ENCODE measurements around the gene AUH.

The AUH gene

DNA sequence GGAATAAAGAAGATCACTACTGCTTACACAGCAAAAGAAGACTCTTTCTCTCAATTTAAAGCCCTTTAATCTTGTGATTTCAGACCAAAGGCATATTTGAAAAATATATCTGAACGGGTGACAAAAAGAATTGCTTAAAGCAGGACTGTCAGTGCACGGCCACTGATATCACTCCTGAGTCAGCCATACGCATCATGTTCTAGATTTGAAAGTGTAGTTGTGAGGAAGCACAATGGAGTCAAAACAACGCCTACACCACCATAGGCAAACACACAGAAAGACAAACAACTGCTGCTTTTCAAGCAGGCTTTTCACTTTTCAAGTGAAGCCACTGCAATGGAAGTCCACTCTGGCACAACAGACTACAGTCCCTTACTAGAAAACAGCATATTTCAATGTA lies 141.7 kb downstream of the AUH start:
- no peak for TF ChIP-seq CTCF (IDR thresholded peaks at IDR 0.05)
- Histone ChIP-seq H3K27me3 (no peaks in the 10 kb centered on the region), H3K9me3 (no peaks in the 10 kb centered on the region), H3K4me1 (ENCODE audit: control insufficient read depth in 1 of 2, insufficient read depth in 1 of 2, low read depth in 1 of 2, low read length in 1 of 2) (no peaks in the 10 kb centered on the region), H3K36me3 (no peaks in the 10 kb centered on the region), H3K27ac (no peak overlapping the region), H3K4me3 (ENCODE audit: low read depth in 1 of 2, low read length in 1 of 2) (no peak overlapping the region)

DNA sequence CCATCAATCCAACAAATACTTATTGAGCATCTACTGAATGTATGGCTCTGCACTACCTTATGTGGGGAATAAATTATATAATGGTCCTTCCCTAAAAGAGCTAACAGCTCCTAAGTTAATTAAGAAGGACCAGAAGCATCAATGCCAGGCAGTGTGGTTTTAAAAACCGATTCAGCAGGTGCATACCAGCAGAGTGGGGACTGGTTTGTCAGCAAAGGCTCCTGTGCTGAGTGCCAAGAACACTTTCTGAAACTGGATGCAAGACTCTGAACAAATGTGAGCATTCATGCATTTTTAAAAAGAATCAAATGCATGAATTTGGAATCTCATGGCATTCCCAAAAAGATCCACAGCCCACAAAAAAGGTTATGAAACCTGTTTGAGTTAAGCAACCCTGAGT lies 142.2 kb downstream of the AUH start:
- H3K4me3 ChIP-seq (ENCODE audit: low read depth in 1 of 2, low read length in 1 of 2): no peak overlapping the region
- no peaks in the 10 kb centered on the region for H3K4me1 ChIP-seq (ENCODE audit: control insufficient read depth in 1 of 2, insufficient read depth in 1 of 2, low read depth in 1 of 2, low read length in 1 of 2)
- H3K27me3 ChIP-seq: no peaks in the 10 kb centered on the region
- H3K27ac ChIP-seq: no peak overlapping the region
- H3K36me3 ChIP-seq: no peaks in the 10 kb centered on the region
- H3K9me3 ChIP-seq: no peaks in the 10 kb centered on the region
- no peak for TF ChIP-seq CTCF (IDR thresholded peaks at IDR 0.05)

- no peak overlapping the region for H3K27ac ChIP-seq
- no peaks in the 10 kb centered on the region for H3K4me1 ChIP-seq (ENCODE audit: control insufficient read depth in 1 of 2, insufficient read depth in 1 of 2, low read depth in 1 of 2, low read length in 1 of 2)
- H3K36me3 ChIP-seq: no peaks in the 10 kb centered on the region
- H3K4me3 ChIP-seq (ENCODE audit: low read depth in 1 of 2, low read length in 1 of 2): no peak overlapping the region
- no peak for TF ChIP-seq CTCF (IDR thresholded peaks at IDR 0.05)
- no peaks in the 10 kb centered on the region for H3K27me3 ChIP-seq
- no peaks in the 10 kb centered on the region for H3K9me3 ChIP-seq
These were observed 144.3 kb downstream of the AUH start for GRCh38 chr9:91217388-91217787.

- Histone ChIP-seq H3K4me3 (ENCODE audit: low read depth in 1 of 2, low read length in 1 of 2) (no peak overlapping the region), H3K9me3 (no peaks in the 10 kb centered on the region), H3K27me3 (no peaks in the 10 kb centered on the region), H3K4me1 (ENCODE audit: control insufficient read depth in 1 of 2, insufficient read depth in 1 of 2, low read depth in 1 of 2, low read length in 1 of 2) (no peaks in the 10 kb centered on the region), H3K27ac (no peak overlapping the region), H3K36me3 (no peaks in the 10 kb centered on the region)
- TF ChIP-seq CTCF (IDR thresholded peaks at IDR 0.05): no peak
These were observed 146.9 kb downstream of the AUH start for GRCh38 chr9:91214867-91215266.

GRCh38 chr9:91214086-91214485 lies 147.6 kb downstream of the AUH start:
- H3K27ac ChIP-seq: no peak overlapping the region
- no peaks in the 10 kb centered on the region for H3K36me3 ChIP-seq
- H3K9me3 ChIP-seq: no peaks in the 10 kb centered on the region
- H3K27me3 ChIP-seq: no peaks in the 10 kb centered on the region
- H3K4me3 ChIP-seq (ENCODE audit: low read depth in 1 of 2, low read length in 1 of 2): no peak overlapping the region
- H3K4me1 ChIP-seq (ENCODE audit: control insufficient read depth in 1 of 2, insufficient read depth in 1 of 2, low read depth in 1 of 2, low read length in 1 of 2): no peaks in the 10 kb centered on the region
- TF ChIP-seq CTCF (IDR thresholded peaks at IDR 0.05): no peak
